ENCODE data around the gene UFC1. TPM values are rescaled to one million over a fixed set of nuclear protein-coding genes. Genes with fewer than 3 reads are reported as not detected.

Gene UFC1
- total RNA-seq, 1 donor from 2014 or later = 89.4 TPM

- Mint-ChIP-seq H3K9me3 (ENCODE audit: low read depth) (no peaks in the 10 kb centered on the region), H3K4me3 (ENCODE audit: unreplicated experiment) (peak within 1 kb of the TSS; percentile 89), H3K27me3 (ENCODE audit: low read depth) (no peaks in the 10 kb centered on the region), H3K27ac (ENCODE audit: unreplicated experiment) (peak within 1 kb of the TSS; percentile 93), H3K4me1 (ENCODE audit: low read depth) (peaks cover 63% of the 10 kb centered on the region), H3K36me3 (ENCODE audit: low read depth) (peaks cover 12% of the 10 kb centered on the region)
- TF ChIP-seq CTCF (IDR thresholded peaks at IDR 0.05) = peak; percentile 66
- DNase-seq (ENCODE audit: low spot score) = peak; percentile 97
These were observed 48.3 kb downstream of the UFC1 start, which contains the start of gene NDUFS2 for GRCh38 chr1:161201836-161202712. Gene NDUFS2, plus strand, starts transcription at chr1:161202367. Its CDS starts 19 bp downstream, at chr1:161202386.

- DNase-seq (ENCODE audit: low spot score) = no peak
- H3K27me3 Mint-ChIP-seq (ENCODE audit: low read depth) = no peaks in the 10 kb centered on the region
- H3K4me3 Mint-ChIP-seq (ENCODE audit: unreplicated experiment) = no peak overlapping the region
- peak overlapping the region; percentile 74 for H3K27ac Mint-ChIP-seq (ENCODE audit: unreplicated experiment)
- H3K4me1 Mint-ChIP-seq (ENCODE audit: low read depth) = peaks cover 33% of the 10 kb centered on the region
- no peaks in the 10 kb centered on the region for H3K9me3 Mint-ChIP-seq (ENCODE audit: low read depth)
- H3K36me3 Mint-ChIP-seq (ENCODE audit: low read depth) = peaks cover 25% of the 10 kb centered on the region
- no peak for TF ChIP-seq CTCF (IDR thresholded peaks at IDR 0.05)
These were observed 52.8 kb downstream of the UFC1 start for GRCh38 chr1:161206411-161207140.

- Mint-ChIP-seq H3K27ac (ENCODE audit: unreplicated experiment) (no peak overlapping the region), H3K36me3 (ENCODE audit: low read depth) (peaks cover 29% of the 10 kb centered on the region), H3K27me3 (ENCODE audit: low read depth) (no peaks in the 10 kb centered on the region), H3K4me1 (ENCODE audit: low read depth) (peaks cover 29% of the 10 kb centered on the region), H3K4me3 (ENCODE audit: unreplicated experiment) (no peak overlapping the region), H3K9me3 (ENCODE audit: low read depth) (no peaks in the 10 kb centered on the region)
- TF ChIP-seq CTCF (IDR thresholded peaks at IDR 0.05) = no peak
- no peak for DNase-seq (ENCODE audit: low spot score)
These were observed 53.4 kb downstream of the UFC1 start for GRCh38 chr1:161207173-161207572.

Other genes starting within 250 kb of the UFC1 start
- gene ITLN2, start 199.2 kb upstream of the UFC1 start, total RNA-seq = not detected in 3 replicates
- 0.54 to 0.90 TPM (median 0.68 TPM) in 3 replicates for gene F11R, start 132.8 kb upstream of the UFC1 start, total RNA-seq
- gene TSTD1, start 115.0 kb upstream of the UFC1 start, total RNA-seq = 0.70 TPM in 1 of 3 replicates, not detected in the others
- 34.3 to 44.6 TPM (median 35.3 TPM) in 3 replicates for gene USF1, start 108.0 kb upstream of the UFC1 start, total RNA-seq
- not detected in 3 replicates for gene ARHGAP30, start 84.1 kb upstream of the UFC1 start, total RNA-seq
- gene NECTIN4, start 64.4 kb upstream of the UFC1 start, total RNA-seq = 0.12 to 0.26 TPM (median 0.12 TPM) in 3 replicates
- 1.1 to 4.4 TPM (median 1.6 TPM) in 3 replicates for gene KLHDC9, start 55.6 kb upstream of the UFC1 start, total RNA-seq
- gene PFDN2, start 35.9 kb upstream of the UFC1 start, total RNA-seq = 53.7 to 58.7 TPM (median 57.9 TPM) in 3 replicates
- 25.3 to 33.1 TPM (median 27.6 TPM) in 3 replicates for gene NIT1, start 35.9 kb upstream of the UFC1 start, total RNA-seq
- 34.7 to 38.3 TPM (median 36.7 TPM) in 3 replicates for gene DEDD, start 21.3 kb upstream of the UFC1 start, total RNA-seq
- 15.7 to 24.8 TPM (median 16.0 TPM) in 3 replicates for gene USP21, start 5.5 kb downstream of the UFC1 start, total RNA-seq
- gene PPOX, start 12.4 kb downstream of the UFC1 start, total RNA-seq = 21.6 to 38.8 TPM (median 25.6 TPM) in 3 replicates
- 22.4 to 23.7 TPM (median 23.0 TPM) in 3 replicates for gene B4GALT3, start 23.5 kb downstream of the UFC1 start, total RNA-seq
- gene ADAMTS4, start 45.1 kb downstream of the UFC1 start, total RNA-seq = 1.5 to 2.8 TPM (median 2.2 TPM) in 3 replicates
- 50.6 to 59.2 TPM (median 55.2 TPM) in 3 replicates for gene NDUFS2, start 48.4 kb downstream of the UFC1 start, total RNA-seq
- gene FCER1G, start 61.3 kb downstream of the UFC1 start, total RNA-seq = not detected in 3 replicates
- gene APOA2, start 69.7 kb downstream of the UFC1 start, total RNA-seq = not detected in 3 replicates
- gene TOMM40L, start 72.1 kb downstream of the UFC1 start, total RNA-seq = 9.4 to 15.8 TPM (median 10.0 TPM) in 3 replicates
- gene NR1I3, start 84.2 kb downstream of the UFC1 start, total RNA-seq = not detected in 3 replicates
- 0.23 to 0.35 TPM in 2 of 3 replicates, not detected in the other for gene PCP4L1, start 104.8 kb downstream of the UFC1 start, total RNA-seq
- gene MPZ, start 156.0 kb downstream of the UFC1 start, total RNA-seq = 0.31 to 0.45 TPM (median 0.41 TPM) in 3 replicates
- gene SDHC, start 160.4 kb downstream of the UFC1 start, total RNA-seq = 128 to 144 TPM (median 131 TPM) in 3 replicates
- not detected in 3 replicates for gene CFAP126, start 213.9 kb downstream of the UFC1 start, total RNA-seq